ENCODE measurements around the gene GDI2. TPM values are rescaled to one million over a fixed set of nuclear protein-coding genes. Genes with fewer than 3 reads are reported as not detected.

Gene GDI2
- total RNA-seq, 1 donor from 2014 or later = 254 TPM

DNA sequence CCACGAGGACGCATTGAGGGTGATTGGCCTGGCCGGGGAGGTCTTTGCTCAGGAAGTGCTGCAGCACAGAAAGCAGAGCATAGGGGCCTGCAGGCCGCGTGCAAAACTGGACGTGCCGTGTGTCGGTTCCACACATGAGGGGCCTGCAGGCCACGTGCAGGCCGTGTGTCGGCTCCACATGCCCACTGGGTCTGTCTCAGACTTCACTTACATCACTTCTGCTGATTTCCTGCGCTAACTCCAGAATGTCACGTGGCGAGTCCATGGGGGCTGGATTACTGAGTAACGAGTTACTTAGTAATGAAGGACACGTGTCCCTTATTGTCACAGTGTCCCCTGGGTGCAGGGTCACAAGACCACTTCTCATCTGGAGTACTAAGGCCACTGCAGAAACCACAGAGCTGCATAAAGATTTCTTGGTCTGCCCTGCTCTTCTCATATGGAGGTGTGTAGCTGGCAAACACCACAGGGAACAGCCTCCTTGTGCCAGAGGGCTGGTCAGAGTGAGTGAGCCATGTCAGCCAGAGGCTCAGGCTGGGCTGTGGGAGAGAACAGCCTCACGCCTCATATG, 60.8 kb downstream of the GDI2 start:
- Mint-ChIP-seq H3K4me1 (ENCODE audit: low read depth) (peaks cover 16% of the 10 kb centered on the region), H3K36me3 (ENCODE audit: low read depth) (peaks cover 32% of the 10 kb centered on the region), H3K4me3 (ENCODE audit: unreplicated experiment) (no peak overlapping the region), H3K27me3 (ENCODE audit: low read depth) (no peaks in the 10 kb centered on the region), H3K27ac (ENCODE audit: unreplicated experiment) (peak overlapping the region; percentile 42), H3K9me3 (ENCODE audit: low read depth) (no peaks in the 10 kb centered on the region)
- no peak for DNase-seq (ENCODE audit: low spot score)
- TF ChIP-seq, protein P1, sequence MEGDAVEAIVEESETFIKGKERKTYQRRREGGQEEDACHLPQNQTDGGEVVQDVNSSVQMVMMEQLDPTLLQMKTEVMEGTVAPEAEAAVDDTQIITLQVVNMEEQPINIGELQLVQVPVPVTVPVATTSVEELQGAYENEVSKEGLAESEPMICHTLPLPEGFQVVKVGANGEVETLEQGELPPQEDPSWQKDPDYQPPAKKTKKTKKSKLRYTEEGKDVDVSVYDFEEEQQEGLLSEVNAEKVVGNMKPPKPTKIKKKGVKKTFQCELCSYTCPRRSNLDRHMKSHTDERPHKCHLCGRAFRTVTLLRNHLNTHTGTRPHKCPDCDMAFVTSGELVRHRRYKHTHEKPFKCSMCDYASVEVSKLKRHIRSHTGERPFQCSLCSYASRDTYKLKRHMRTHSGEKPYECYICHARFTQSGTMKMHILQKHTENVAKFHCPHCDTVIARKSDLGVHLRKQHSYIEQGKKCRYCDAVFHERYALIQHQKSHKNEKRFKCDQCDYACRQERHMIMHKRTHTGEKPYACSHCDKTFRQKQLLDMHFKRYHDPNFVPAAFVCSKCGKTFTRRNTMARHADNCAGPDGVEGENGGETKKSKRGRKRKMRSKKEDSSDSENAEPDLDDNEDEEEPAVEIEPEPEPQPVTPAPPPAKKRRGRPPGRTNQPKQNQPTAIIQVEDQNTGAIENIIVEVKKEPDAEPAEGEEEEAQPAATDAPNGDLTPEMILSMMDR (IDR thresholded peaks at IDR 0.05) = no peak

DNA sequence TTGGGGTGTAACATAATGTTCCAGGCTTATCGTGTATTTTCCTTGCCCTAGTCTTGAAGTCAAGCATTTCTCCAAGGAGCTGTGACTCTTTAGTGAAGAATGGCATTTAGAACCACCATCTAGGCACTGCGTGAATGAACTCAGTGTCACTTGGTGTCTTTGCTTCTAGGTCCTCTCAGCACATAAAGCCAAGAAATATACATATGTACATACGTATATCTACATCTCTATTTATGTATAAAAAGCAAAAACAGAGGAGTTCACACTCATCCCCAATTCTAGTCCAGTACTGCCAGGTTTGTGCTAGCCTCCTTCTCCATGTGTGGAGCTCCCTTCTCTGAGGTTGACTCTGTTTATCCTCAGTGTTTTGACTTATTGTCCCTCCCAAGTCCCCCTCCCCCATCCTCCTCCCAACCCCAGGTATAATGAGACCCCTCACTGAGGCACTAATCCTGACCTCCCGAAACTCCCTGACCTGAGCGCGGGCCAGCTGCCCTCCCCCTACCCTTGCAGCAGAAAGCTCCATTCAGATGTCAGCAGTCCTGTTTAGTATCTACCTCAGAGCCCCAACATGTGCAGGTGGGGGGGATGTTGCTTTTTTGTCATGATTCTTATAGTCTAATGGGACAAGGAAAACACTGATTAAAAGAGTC, 61.5 kb downstream of the GDI2 start:
- no peak overlapping the region for H3K27ac Mint-ChIP-seq (ENCODE audit: unreplicated experiment)
- H3K27me3 Mint-ChIP-seq (ENCODE audit: low read depth) = no peaks in the 10 kb centered on the region
- TF ChIP-seq, protein P1 (IDR thresholded peaks at IDR 0.05) = no peak
- H3K4me3 Mint-ChIP-seq (ENCODE audit: unreplicated experiment) = no peak overlapping the region
- no peak for DNase-seq (ENCODE audit: low spot score)
- peaks cover 33% of the 10 kb centered on the region for H3K36me3 Mint-ChIP-seq (ENCODE audit: low read depth)
- peaks cover 16% of the 10 kb centered on the region for H3K4me1 Mint-ChIP-seq (ENCODE audit: low read depth)
- H3K9me3 Mint-ChIP-seq (ENCODE audit: low read depth) = no peaks in the 10 kb centered on the region

DNA sequence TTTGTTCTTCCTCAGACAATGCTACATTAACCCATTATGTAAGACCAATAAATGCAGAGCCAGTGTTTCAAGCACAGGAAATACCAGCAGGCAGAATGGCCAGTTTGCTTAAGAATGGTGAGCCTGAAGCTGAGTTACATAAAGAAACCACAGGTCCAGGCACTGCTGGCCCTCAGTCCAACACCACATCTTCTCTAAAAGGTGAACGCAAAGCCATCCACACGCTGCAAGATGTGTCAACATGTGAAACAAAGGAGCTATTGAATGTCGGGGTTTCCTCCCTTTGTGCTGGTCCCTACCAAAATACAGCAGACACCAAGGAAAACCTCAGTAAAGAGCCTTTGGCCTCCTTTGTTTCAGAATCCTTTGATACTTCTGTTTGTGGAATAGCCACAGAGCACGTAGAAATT, 64.8 kb downstream of the GDI2 start:
- no peaks in the 10 kb centered on the region for H3K27me3 Mint-ChIP-seq (ENCODE audit: low read depth)
- peaks cover 47% of the 10 kb centered on the region for H3K36me3 Mint-ChIP-seq (ENCODE audit: low read depth)
- TF ChIP-seq, protein P1 (IDR thresholded peaks at IDR 0.05) = no peak
- H3K27ac Mint-ChIP-seq (ENCODE audit: unreplicated experiment) = no peak overlapping the region
- no peak for DNase-seq (ENCODE audit: low spot score)
- peaks cover 16% of the 10 kb centered on the region for H3K4me1 Mint-ChIP-seq (ENCODE audit: low read depth)
- no peak overlapping the region for H3K4me3 Mint-ChIP-seq (ENCODE audit: unreplicated experiment)
- H3K9me3 Mint-ChIP-seq (ENCODE audit: low read depth) = no peaks in the 10 kb centered on the region

DNA sequence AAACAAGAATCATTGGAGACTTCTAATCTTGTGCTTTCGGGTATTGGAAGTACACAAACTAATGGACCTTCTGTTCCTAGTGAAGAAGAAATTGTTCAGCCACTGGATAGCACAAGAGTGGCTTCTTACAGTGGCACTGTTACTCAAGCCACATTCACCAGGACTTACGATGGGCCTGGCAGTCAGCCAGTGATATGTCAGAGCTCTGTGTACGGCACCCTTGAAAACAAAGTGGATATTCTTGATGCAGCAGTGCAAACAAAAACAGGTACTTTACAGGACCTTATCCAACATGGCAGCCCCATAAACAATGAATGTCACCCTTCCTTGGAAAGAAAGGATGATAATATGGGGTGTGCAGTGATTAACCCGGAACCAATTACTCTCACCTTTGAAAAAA, 67.0 kb downstream of the GDI2 start:
- H3K36me3 Mint-ChIP-seq (ENCODE audit: low read depth) = peaks cover 47% of the 10 kb centered on the region
- no peaks in the 10 kb centered on the region for H3K27me3 Mint-ChIP-seq (ENCODE audit: low read depth)
- H3K4me3 Mint-ChIP-seq (ENCODE audit: unreplicated experiment) = no peak overlapping the region
- no peaks in the 10 kb centered on the region for H3K9me3 Mint-ChIP-seq (ENCODE audit: low read depth)
- H3K27ac Mint-ChIP-seq (ENCODE audit: unreplicated experiment) = no peak overlapping the region
- TF ChIP-seq, protein P1 (IDR thresholded peaks at IDR 0.05) = no peak
- H3K4me1 Mint-ChIP-seq (ENCODE audit: low read depth) = peaks cover under 1% of the 10 kb centered on the region
- DNase-seq (ENCODE audit: low spot score) = no peak

DNA sequence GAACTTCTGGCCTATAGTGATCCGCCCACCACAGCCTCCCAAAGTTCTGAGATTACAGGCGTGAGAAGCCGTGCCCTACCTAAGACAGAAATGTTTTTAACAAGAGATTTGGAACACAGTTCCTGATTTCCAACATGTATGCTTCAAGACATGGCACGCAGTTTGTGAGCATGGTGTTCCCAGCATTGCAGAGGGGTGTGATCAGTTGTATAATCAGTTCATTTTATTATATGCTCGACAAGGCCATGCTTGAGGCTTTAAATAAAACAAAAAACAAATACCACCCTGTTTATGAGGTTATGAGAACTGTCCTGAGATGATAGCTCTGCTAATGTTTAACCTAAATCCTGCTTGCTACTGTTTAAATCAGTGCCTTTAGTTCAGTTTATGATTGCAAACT, 68.4 kb downstream of the GDI2 start:
- no peak overlapping the region for H3K27ac Mint-ChIP-seq (ENCODE audit: unreplicated experiment)
- no peaks in the 10 kb centered on the region for H3K9me3 Mint-ChIP-seq (ENCODE audit: low read depth)
- H3K4me3 Mint-ChIP-seq (ENCODE audit: unreplicated experiment) = no peak overlapping the region
- DNase-seq (ENCODE audit: low spot score) = no peak
- TF ChIP-seq, protein P1 (IDR thresholded peaks at IDR 0.05) = no peak
- H3K27me3 Mint-ChIP-seq (ENCODE audit: low read depth) = no peaks in the 10 kb centered on the region
- H3K36me3 Mint-ChIP-seq (ENCODE audit: low read depth) = peaks cover 46% of the 10 kb centered on the region
- no peaks in the 10 kb centered on the region for H3K4me1 Mint-ChIP-seq (ENCODE audit: low read depth)
